GM12864 (cell line): ENCODE measurements around the gene SF3A1.

Experiments
- DNase-seq: peaks from one replicate; pipeline ENCODE4 v3.0.0-alpha.2; 2011; ENCODE audit warnings: low read depth
- H3K4me3 ChIP-seq: 2 replicates; pipeline ENCODE4 v1.5.1; 2011; ENCODE audit warnings: mild to moderate bottlenecking, low read depth, low read length, control low read depth
- CTCF ChIP-seq: IDR thresholded peaks from 2 replicates; pipeline ENCODE4 v1.5.1; 2011; ENCODE audit warnings: low read depth, mild to moderate bottlenecking, moderate library complexity, low read length, control low read depth, inconsistent platforms; ENCODE audit errors: missing control alignments

The SF3A1 gene

GRCh38 chr22:30308518-30309230 lies 48.0 kb downstream of the SF3A1 start:
- no peak for TF ChIP-seq CTCF
- DNase-seq, result peak; percentile 73
- no peak overlapping the region for H3K4me3 ChIP-seq

GRCh38 chr22:30308093-30308492 lies 48.6 kb downstream of the SF3A1 start:
- no peak overlapping the region for H3K4me3 ChIP-seq
- DNase-seq, result no peak
- no peak for TF ChIP-seq CTCF

- TF ChIP-seq CTCF, result no peak
- DNase-seq, result no peak
- no peak overlapping the region; the same call in 1 of the 2 replicates for H3K4me3 ChIP-seq
Measured at GRCh38 chr22:30307041-30307574, 49.6 kb downstream of the SF3A1 start.

GRCh38 chr22:30306627-30307011 lies 50.1 kb downstream of the SF3A1 start:
- H3K4me3 ChIP-seq, result no peak overlapping the region; the same call in 1 of the 2 replicates
- DNase-seq, result no peak
- TF ChIP-seq CTCF, result no peak

GRCh38 chr22:30305906-30306626 lies 50.6 kb downstream of the SF3A1 start:
- TF ChIP-seq CTCF, result no peak
- no peak for DNase-seq
- peak overlapping the region; percentile 34 for H3K4me3 ChIP-seq

- peak; percentile 67 for DNase-seq
- peak overlapping the region; percentile 34 for H3K4me3 ChIP-seq
- no peak for TF ChIP-seq CTCF
Measured at GRCh38 chr22:30305519-30305905, 51.2 kb downstream of the SF3A1 start.
